H9 (cell line): ENCODE measurements around the gene TMEM106A. TPM values are rescaled to one million over a fixed set of nuclear protein-coding genes. Genes with fewer than 3 reads are reported as not detected.

Source experiments
- DNase-seq: peaks from one replicate; pipeline ENCODE4 v3.0.0-alpha.2; 2017
- H2AFZ ChIP-seq: one replicate; pipeline ENCODE4 v1.6.1; 2013; ENCODE audit warnings: mild to moderate bottlenecking, low read length, control low read depth, moderate library complexity
- H2AK5ac ChIP-seq: 2 replicates; pipeline ENCODE4 v1.6.1; 2013; ENCODE audit warnings: low read length, control low read depth, mixed read lengths; ENCODE audit not compliant: insufficient read length
- H2BK120ac ChIP-seq: one replicate; pipeline ENCODE4 v1.6.1; 2013; ENCODE audit warnings: low read depth, mild to moderate bottlenecking, low read length, control low read depth, inconsistent platforms; ENCODE audit not compliant: poor library complexity, severe bottlenecking
- H2BK12ac ChIP-seq: 2 replicates; pipeline ENCODE4 v1.6.1; 2013; ENCODE audit warnings: low read length, control low read depth, mixed read lengths, low read depth; ENCODE audit not compliant: insufficient read length
- H2BK15ac ChIP-seq: 2 replicates; pipeline ENCODE4 v1.6.1; 2013; ENCODE audit warnings: low read depth, low read length, control low read depth
- H2BK20ac ChIP-seq: one replicate; pipeline ENCODE4 v1.6.1; 2013; ENCODE audit warnings: low read depth, mild to moderate bottlenecking, low read length, control low read depth, inconsistent platforms; ENCODE audit not compliant: poor library complexity, severe bottlenecking
- H2BK5ac ChIP-seq: 2 replicates; pipeline ENCODE4 v1.6.1; 2013; ENCODE audit warnings: low read length, control low read depth, mixed read lengths; ENCODE audit not compliant: insufficient read length
- H3K14ac ChIP-seq: 2 replicates; pipeline ENCODE4 v1.6.1; 2013; ENCODE audit warnings: low read length, control low read depth; ENCODE audit not compliant: insufficient read depth
- H3K18ac ChIP-seq: 2 replicates; pipeline ENCODE4 v1.6.1; 2013; ENCODE audit warnings: low read depth, mild to moderate bottlenecking, mixed read lengths, low read length, control low read depth; ENCODE audit not compliant: insufficient read length
- H3K23ac ChIP-seq: 2 replicates; pipeline ENCODE4 v1.6.1; 2013; ENCODE audit warnings: low read length, control low read depth, mixed read lengths, low read depth; ENCODE audit not compliant: insufficient read length
- H3K23me2 ChIP-seq: 2 replicates; pipeline ENCODE4 v1.6.1; 2013; ENCODE audit warnings: low read depth, mild to moderate bottlenecking, mixed read lengths, low read length, control low read depth; ENCODE audit not compliant: insufficient read length, poor library complexity, severe bottlenecking
- H3K27ac ChIP-seq: 2 replicates; pipeline ENCODE4 v1.5.1; 2013; ENCODE audit warnings: low read length, control low read depth, mixed read lengths, low read depth; ENCODE audit not compliant: insufficient read length
- H3K27me3 ChIP-seq: 2 replicates; pipeline ENCODE4 v1.6.1; 2013; ENCODE audit warnings: low read length, control low read depth, inconsistent platforms; ENCODE audit not compliant: insufficient read depth
- H3K4ac ChIP-seq: 2 replicates; pipeline ENCODE4 v1.6.1; 2013; ENCODE audit warnings: low read depth, mild to moderate bottlenecking, control low read depth, inconsistent platforms, low read length, moderate library complexity
- H3K4me1 ChIP-seq: 2 replicates; pipeline ENCODE4 v1.6.1; 2013; ENCODE audit warnings: low read length, control low read depth, inconsistent platforms; ENCODE audit not compliant: insufficient read depth
- H3K4me2 ChIP-seq: 2 replicates; pipeline ENCODE4 v1.6.1; 2013; ENCODE audit warnings: low read length, control low read depth, mixed read lengths; ENCODE audit not compliant: insufficient read length, insufficient read depth
- H3K56ac ChIP-seq: 2 replicates; pipeline ENCODE4 v1.6.1; 2013; ENCODE audit warnings: low read depth, mild to moderate bottlenecking, mixed read lengths, low read length, control low read depth; ENCODE audit not compliant: insufficient read length
- H3K79me1 ChIP-seq: 2 replicates; pipeline ENCODE4 v1.6.1; 2013; ENCODE audit warnings: low read depth, mild to moderate bottlenecking, moderate library complexity, low read length, control low read depth, inconsistent platforms; ENCODE audit not compliant: insufficient read depth, poor library complexity, severe bottlenecking
- H3K79me2 ChIP-seq: 2 replicates; pipeline ENCODE4 v1.6.1; 2013; ENCODE audit warnings: low read length, control low read depth, inconsistent platforms; ENCODE audit not compliant: insufficient read depth
- H3K9ac ChIP-seq: 2 replicates; pipeline ENCODE4 v1.6.1; 2013; ENCODE audit warnings: low read length, control low read depth, mixed read lengths; ENCODE audit not compliant: insufficient read length; ENCODE audit errors: extremely low read depth
- H3K9me3 ChIP-seq: one replicate; pipeline ENCODE4 v1.6.1; 2013; ENCODE audit warnings: low read depth, low read length, inconsistent platforms; ENCODE audit not compliant: control insufficient read depth
- H3T11ph ChIP-seq: one replicate; pipeline ENCODE4 v1.6.1; 2013; ENCODE audit warnings: mild to moderate bottlenecking, low read length, control low read depth, inconsistent platforms
- H4K20me1 ChIP-seq: one replicate; pipeline ENCODE4 v1.6.1; 2013; ENCODE audit not compliant: control insufficient read depth, insufficient read length, insufficient read depth
- H4K5ac ChIP-seq: 2 replicates; pipeline ENCODE4 v1.6.1; 2013; ENCODE audit warnings: low read depth, mild to moderate bottlenecking, mixed read lengths, low read length, control low read depth; ENCODE audit not compliant: insufficient read length
- H4K8ac ChIP-seq: replicated peaks from 2 replicates; pipeline ENCODE4 v1.6.1; 2013; ENCODE audit warnings: low read length, control low read depth, mixed read lengths, low read depth; ENCODE audit not compliant: insufficient read length
- H4K91ac ChIP-seq: 2 replicates; pipeline ENCODE4 v1.6.1; 2013; ENCODE audit warnings: low read depth, mild to moderate bottlenecking, moderate library complexity, mixed read lengths, low read length, control low read depth; ENCODE audit not compliant: insufficient read length
- H3K27ac Mint-ChIP-seq, 3 experiments: 2 replicates in 2 of 3; 3 replicates in 1 of 3; pipeline ENCODE4 v1.8.0; 2020 to 2021; ENCODE audit warnings: mixed read lengths in 3 of 3, mild to moderate bottlenecking in 1 of 3, moderate library complexity in 1 of 3
- H3K27me3 Mint-ChIP-seq: 2 replicates; pipeline ENCODE4 v1.8.0; 2021; ENCODE audit warnings: low read depth, mild to moderate bottlenecking, moderate library complexity, mixed read lengths
- H3K36me3 Mint-ChIP-seq, 3 experiments: 2 replicates in 2 of 3; 3 replicates in 1 of 3; pipeline ENCODE4 v1.8.0; 2020 to 2021; ENCODE audit warnings: low read depth in 3 of 3, mixed read lengths in 3 of 3; ENCODE audit not compliant: insufficient read depth in 1 of 3
- H3K4me1 Mint-ChIP-seq, 2 experiments: 2 replicates each; pipeline ENCODE4 v1.8.0; 2020; ENCODE audit warnings: mixed read lengths in 2 of 2
- H3K4me3 Mint-ChIP-seq, 2 experiments: 2 replicates in 1 of 2; 3 replicates in 1 of 2; pipeline ENCODE4 v1.8.0; 2020 to 2021; ENCODE audit warnings: mild to moderate bottlenecking in 2 of 2, mixed read lengths in 2 of 2, moderate library complexity in 1 of 2
- H3K9me3 Mint-ChIP-seq, 2 experiments: 2 replicates in 1 of 2; 3 replicates in 1 of 2; pipeline ENCODE4 v1.8.0; 2020; ENCODE audit warnings: mild to moderate bottlenecking in 2 of 2, mixed read lengths in 2 of 2, moderate library complexity in 1 of 2
- WGBS: extraction: QIAGEN DNeasy Blood & Tissue Kit; methylation state at CpG from one replicate; pipeline ENCODE4 v1.1.7; 2013; ENCODE audit warnings: missing lambda C conversion rate, low lambda C conversion rate, mixed read lengths; ENCODE audit not compliant: insufficient read length; ENCODE audit errors: extremely low coverage; 5-methylcytosine and 5-hydroxymethylcytosine counted together
- total RNA-seq: library from RNA; stranded (reverse); gene quantifications from 2 replicates; pipeline ENCODE4 v1.2.1, GENCODE V29; 2021
- TF ChIP-seq, protein P1 (sequence below): fragments of 200-600 bp; sonication (generic); conservative IDR thresholded peaks from 3 replicates; pipeline ENCODE4 v1.8.0; 2021; ENCODE audit warnings: antibody characterized with exemption, mild to moderate bottlenecking

TMEM106A gene
- total RNA-seq, 1 experiment from 2014 or later: 3.7 TPM

DNA sequence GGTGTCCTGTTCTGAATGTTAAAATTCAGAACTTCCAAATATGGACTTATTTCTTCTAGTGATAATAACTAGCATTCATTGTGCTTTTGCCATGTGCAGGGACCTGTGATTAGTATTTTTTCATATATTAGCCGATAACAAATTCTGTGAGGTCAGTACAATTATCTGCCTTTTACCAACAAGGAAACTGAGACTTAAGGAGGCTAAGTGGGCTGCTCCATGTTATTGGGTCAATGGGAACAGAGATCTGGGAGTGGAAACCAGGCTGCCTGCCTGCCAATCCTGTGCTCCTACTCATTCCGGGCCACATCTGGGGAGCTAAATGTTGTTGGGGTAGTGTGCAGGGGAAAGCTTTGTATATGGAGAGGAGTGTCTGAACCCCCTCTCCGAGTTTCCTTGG, 3.7 kb downstream of the TMEM106A start:
- H3K27ac ChIP-seq: no peak overlapping the region
- H2AK5ac ChIP-seq: no peak overlapping the region
- no peak overlapping the region for H2BK5ac ChIP-seq
- no CpG with 5 or more reads among the region's 3 CpGs for WGBS
- H3T11ph ChIP-seq: no peak overlapping the region
- H2AFZ ChIP-seq: no peak overlapping the region
- no peak overlapping the region for H3K4ac ChIP-seq
- peaks cover 3% of the 10 kb centered on the region; the same call in 1 of the 2 replicates for H3K4me1 ChIP-seq
- H2BK15ac ChIP-seq: no peak overlapping the region
- DNase-seq: no peak
- Mint-ChIP-seq H3K4me1 (peaks cover 17 to 22% of the 10 kb centered on the region in 2 experiments), H3K27me3 (no peaks in the 10 kb centered on the region; the same call in 1 of the 2 replicates), H3K27ac (no peak overlapping the region), H3K9me3 (no peaks in the 10 kb centered on the region), H3K36me3 (peaks cover 1 to 12% (median 8%) of the 10 kb centered on the region in 3 experiments; a peak in 6 of 7 replicates), H3K4me3 (no peak overlapping the region)
- TF ChIP-seq, protein P1, sequence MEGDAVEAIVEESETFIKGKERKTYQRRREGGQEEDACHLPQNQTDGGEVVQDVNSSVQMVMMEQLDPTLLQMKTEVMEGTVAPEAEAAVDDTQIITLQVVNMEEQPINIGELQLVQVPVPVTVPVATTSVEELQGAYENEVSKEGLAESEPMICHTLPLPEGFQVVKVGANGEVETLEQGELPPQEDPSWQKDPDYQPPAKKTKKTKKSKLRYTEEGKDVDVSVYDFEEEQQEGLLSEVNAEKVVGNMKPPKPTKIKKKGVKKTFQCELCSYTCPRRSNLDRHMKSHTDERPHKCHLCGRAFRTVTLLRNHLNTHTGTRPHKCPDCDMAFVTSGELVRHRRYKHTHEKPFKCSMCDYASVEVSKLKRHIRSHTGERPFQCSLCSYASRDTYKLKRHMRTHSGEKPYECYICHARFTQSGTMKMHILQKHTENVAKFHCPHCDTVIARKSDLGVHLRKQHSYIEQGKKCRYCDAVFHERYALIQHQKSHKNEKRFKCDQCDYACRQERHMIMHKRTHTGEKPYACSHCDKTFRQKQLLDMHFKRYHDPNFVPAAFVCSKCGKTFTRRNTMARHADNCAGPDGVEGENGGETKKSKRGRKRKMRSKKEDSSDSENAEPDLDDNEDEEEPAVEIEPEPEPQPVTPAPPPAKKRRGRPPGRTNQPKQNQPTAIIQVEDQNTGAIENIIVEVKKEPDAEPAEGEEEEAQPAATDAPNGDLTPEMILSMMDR: no peak
- H3K23ac ChIP-seq: no peak overlapping the region
- no peaks in the 10 kb centered on the region for H3K79me2 ChIP-seq
- H3K27me3 ChIP-seq: no peaks in the 10 kb centered on the region
- no peaks in the 10 kb centered on the region for H3K79me1 ChIP-seq
- no peak overlapping the region for H2BK12ac ChIP-seq
- no peak overlapping the region for H2BK20ac ChIP-seq
- H4K20me1 ChIP-seq: no peaks in the 10 kb centered on the region
- no peak overlapping the region for H3K56ac ChIP-seq
- no peaks in the 10 kb centered on the region for H3K9me3 ChIP-seq
- no peak overlapping the region for H2BK120ac ChIP-seq
- no peak overlapping the region for H3K14ac ChIP-seq
- H3K9ac ChIP-seq: no peak overlapping the region
- H4K91ac ChIP-seq: no peak overlapping the region
- peaks cover 7% of the 10 kb centered on the region for H3K23me2 ChIP-seq
- no peak overlapping the region for H4K5ac ChIP-seq
- H4K8ac ChIP-seq: no peak overlapping the region
- H3K4me2 ChIP-seq: no peak overlapping the region
- H3K18ac ChIP-seq: no peak overlapping the region
